ENCODE results near the gene PCSK4.

The PCSK4 gene

DNA sequence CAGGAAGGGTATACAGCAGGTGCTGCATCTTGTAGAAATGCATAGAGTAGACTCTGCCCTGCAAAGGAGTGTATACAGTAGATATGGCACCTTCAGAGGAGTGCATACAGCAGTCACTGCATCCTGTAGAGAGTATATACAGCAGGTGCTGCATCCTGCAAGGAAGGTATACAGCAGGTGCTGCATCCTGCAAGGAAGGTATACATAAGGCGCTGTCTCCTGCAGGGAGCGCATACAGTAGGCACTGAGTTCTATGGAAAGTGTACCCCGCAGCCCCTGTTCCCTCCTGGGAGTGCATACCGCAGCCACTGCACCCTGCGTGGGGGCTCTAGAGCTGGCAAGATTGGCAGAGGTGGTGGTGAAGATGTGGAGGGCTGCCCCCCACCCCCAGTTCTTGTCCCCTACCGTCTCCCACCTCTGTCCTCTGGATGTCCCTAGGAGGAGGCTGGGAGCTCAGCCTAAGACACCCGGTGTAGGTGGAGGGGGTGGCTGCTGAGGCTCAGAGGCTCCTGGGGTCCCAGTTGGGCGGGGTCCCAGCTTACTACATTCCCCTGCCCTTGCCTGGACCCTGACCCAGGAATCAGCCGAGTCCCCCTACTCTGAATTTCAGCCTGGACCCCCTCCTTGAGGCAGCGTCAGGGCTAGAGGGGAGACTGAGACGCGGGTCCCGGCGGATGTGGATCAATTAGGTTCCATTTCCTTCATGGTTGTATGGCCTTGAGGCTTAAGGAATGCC, 25.0 kb upstream of the PCSK4 start:
- ATAC-seq = no peak
- TF ChIP-seq GLIS3 (CRISPR knock-in tag; IDR thresholded peaks at IDR 0.05) = no peak
- TF ChIP-seq ZNF70 (CRISPR knock-in tag; IDR thresholded peaks at IDR 0.05) = no peak
- no peak for TF ChIP-seq ARNTL (CRISPR knock-in tag; IDR thresholded peaks at IDR 0.05; ENCODE audit: borderline replicate concordance, low read depth)
- TF ChIP-seq, protein P1, sequence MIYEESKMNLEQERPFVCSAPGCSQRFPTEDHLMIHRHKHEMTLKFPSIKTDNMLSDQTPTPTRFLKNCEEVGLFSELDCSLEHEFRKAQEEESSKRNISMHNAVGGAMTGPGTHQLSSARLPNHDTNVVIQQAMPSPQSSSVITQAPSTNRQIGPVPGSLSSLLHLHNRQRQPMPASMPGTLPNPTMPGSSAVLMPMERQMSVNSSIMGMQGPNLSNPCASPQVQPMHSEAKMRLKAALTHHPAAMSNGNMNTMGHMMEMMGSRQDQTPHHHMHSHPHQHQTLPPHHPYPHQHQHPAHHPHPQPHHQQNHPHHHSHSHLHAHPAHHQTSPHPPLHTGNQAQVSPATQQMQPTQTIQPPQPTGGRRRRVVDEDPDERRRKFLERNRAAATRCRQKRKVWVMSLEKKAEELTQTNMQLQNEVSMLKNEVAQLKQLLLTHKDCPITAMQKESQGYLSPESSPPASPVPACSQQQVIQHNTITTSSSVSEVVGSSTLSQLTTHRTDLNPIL (CRISPR knock-in tag; IDR thresholded peaks at IDR 0.05; ENCODE audit: low read depth) = no peak
- TF ChIP-seq RARB (CRISPR knock-in tag; IDR thresholded peaks at IDR 0.05) = no peak
- TF ChIP-seq, protein P2, sequence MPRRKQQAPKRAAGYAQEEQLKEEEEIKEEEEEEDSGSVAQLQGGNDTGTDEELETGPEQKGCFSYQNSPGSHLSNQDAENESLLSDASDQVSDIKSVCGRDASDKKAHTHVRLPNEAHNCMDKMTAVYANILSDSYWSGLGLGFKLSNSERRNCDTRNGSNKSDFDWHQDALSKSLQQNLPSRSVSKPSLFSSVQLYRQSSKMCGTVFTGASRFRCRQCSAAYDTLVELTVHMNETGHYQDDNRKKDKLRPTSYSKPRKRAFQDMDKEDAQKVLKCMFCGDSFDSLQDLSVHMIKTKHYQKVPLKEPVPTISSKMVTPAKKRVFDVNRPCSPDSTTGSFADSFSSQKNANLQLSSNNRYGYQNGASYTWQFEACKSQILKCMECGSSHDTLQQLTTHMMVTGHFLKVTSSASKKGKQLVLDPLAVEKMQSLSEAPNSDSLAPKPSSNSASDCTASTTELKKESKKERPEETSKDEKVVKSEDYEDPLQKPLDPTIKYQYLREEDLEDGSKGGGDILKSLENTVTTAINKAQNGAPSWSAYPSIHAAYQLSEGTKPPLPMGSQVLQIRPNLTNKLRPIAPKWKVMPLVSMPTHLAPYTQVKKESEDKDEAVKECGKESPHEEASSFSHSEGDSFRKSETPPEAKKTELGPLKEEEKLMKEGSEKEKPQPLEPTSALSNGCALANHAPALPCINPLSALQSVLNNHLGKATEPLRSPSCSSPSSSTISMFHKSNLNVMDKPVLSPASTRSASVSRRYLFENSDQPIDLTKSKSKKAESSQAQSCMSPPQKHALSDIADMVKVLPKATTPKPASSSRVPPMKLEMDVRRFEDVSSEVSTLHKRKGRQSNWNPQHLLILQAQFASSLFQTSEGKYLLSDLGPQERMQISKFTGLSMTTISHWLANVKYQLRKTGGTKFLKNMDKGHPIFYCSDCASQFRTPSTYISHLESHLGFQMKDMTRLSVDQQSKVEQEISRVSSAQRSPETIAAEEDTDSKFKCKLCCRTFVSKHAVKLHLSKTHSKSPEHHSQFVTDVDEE (CRISPR knock-in tag; IDR thresholded peaks at IDR 0.05) = no peak
- no peak for TF ChIP-seq ZFP30 (CRISPR knock-in tag; IDR thresholded peaks at IDR 0.05)
- TF ChIP-seq ZFP3 (CRISPR knock-in tag; IDR thresholded peaks at IDR 0.05) = no peak
- no peak for TF ChIP-seq CSDC2 (CRISPR knock-in tag; IDR thresholded peaks at IDR 0.05)
- no peak for TF ChIP-seq ZC3H10 (CRISPR knock-in tag; IDR thresholded peaks at IDR 0.05)
- no peak for TF ChIP-seq ISL1 (CRISPR knock-in tag; IDR thresholded peaks at IDR 0.05)
- no peak for TF ChIP-seq OSR1 (CRISPR knock-in tag; IDR thresholded peaks at IDR 0.05)
- TF ChIP-seq TCF4 (CRISPR knock-in tag; IDR thresholded peaks at IDR 0.05; ENCODE audit: borderline replicate concordance) = no peak
- TF ChIP-seq ZNF8 (CRISPR knock-in tag; IDR thresholded peaks at IDR 0.05) = no peak
- no peak for TF ChIP-seq SNAI2 (CRISPR knock-in tag; IDR thresholded peaks at IDR 0.05)

DNA sequence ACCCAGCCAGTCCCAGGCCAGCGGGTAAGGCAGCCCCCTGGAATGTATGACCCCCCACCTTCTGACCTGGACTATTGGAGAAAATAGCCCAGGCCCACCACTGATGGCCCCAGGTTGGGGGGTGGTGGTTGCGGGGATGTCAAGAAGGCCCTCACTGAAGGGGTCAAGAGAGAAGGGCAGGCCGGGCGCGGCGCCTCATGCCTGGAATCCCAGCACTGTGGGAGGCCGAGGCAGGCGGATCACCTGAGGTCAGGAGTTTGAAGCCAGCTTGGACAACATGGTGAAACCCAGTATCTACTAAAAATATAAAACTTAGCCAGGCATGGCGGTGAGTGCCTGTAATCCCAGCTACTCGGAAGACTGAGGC, 24.1 kb upstream of the PCSK4 start:
- no peak for ATAC-seq
- no peak for TF ChIP-seq ARNTL (CRISPR knock-in tag; IDR thresholded peaks at IDR 0.05; ENCODE audit: borderline replicate concordance, low read depth)
- TF ChIP-seq TOX (CRISPR knock-in tag; IDR thresholded peaks at IDR 0.05; ENCODE audit: borderline replicate concordance) = no peak
- no peak for TF ChIP-seq RARB (CRISPR knock-in tag; IDR thresholded peaks at IDR 0.05)
- no peak for TF ChIP-seq ZFP3 (CRISPR knock-in tag; IDR thresholded peaks at IDR 0.05)
- TF ChIP-seq, protein P2 (CRISPR knock-in tag; IDR thresholded peaks at IDR 0.05) = no peak
- TF ChIP-seq BACH2 (CRISPR knock-in tag; IDR thresholded peaks at IDR 0.05; ENCODE audit: borderline replicate concordance) = no peak
- no peak for TF ChIP-seq TCF4 (CRISPR knock-in tag; IDR thresholded peaks at IDR 0.05; ENCODE audit: borderline replicate concordance)
- TF ChIP-seq ISL1 (CRISPR knock-in tag; IDR thresholded peaks at IDR 0.05) = no peak
- no peak for TF ChIP-seq GLIS3 (CRISPR knock-in tag; IDR thresholded peaks at IDR 0.05)
- no peak for TF ChIP-seq ZFP30 (CRISPR knock-in tag; IDR thresholded peaks at IDR 0.05)
- no peak for TF ChIP-seq ZNF8 (CRISPR knock-in tag; IDR thresholded peaks at IDR 0.05)
- TF ChIP-seq, protein P3, sequence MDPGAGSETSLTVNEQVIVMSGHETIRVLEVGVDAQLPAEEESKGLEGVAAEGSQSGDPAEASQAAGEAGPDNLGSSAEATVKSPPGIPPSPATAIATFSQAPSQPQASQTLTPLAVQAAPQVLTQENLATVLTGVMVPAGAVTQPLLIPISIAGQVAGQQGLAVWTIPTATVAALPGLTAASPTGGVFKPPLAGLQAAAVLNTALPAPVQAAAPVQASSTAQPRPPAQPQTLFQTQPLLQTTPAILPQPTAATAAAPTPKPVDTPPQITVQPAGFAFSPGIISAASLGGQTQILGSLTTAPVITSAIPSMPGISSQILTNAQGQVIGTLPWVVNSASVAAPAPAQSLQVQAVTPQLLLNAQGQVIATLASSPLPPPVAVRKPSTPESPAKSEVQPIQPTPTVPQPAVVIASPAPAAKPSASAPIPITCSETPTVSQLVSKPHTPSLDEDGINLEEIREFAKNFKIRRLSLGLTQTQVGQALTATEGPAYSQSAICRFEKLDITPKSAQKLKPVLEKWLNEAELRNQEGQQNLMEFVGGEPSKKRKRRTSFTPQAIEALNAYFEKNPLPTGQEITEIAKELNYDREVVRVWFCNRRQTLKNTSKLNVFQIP (CRISPR knock-in tag; IDR thresholded peaks at IDR 0.05; ENCODE audit: borderline replicate concordance, low read depth) = no peak
- no peak for TF ChIP-seq SNAI2 (CRISPR knock-in tag; IDR thresholded peaks at IDR 0.05)
- TF ChIP-seq ZNF565 (CRISPR knock-in tag; conservative IDR thresholded peaks at IDR 0.05; ENCODE audit: low read depth) = no peak
- no peak for TF ChIP-seq ZC3H10 (CRISPR knock-in tag; IDR thresholded peaks at IDR 0.05)
- TF ChIP-seq, protein P4, sequence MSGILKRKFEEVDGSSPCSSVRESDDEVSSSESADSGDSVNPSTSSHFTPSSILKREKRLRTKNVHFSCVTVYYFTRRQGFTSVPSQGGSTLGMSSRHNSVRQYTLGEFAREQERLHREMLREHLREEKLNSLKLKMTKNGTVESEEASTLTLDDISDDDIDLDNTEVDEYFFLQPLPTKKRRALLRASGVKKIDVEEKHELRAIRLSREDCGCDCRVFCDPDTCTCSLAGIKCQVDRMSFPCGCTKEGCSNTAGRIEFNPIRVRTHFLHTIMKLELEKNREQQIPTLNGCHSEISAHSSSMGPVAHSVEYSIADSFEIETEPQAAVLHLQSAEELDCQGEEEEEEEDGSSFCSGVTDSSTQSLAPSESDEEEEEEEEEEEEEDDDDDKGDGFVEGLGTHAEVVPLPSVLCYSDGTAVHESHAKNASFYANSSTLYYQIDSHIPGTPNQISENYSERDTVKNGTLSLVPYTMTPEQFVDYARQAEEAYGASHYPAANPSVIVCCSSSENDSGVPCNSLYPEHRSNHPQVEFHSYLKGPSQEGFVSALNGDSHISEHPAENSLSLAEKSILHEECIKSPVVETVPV (CRISPR knock-in tag; IDR thresholded peaks at IDR 0.05) = no peak
- no peak for TF ChIP-seq ZNF70 (CRISPR knock-in tag; IDR thresholded peaks at IDR 0.05)

Data from SK-N-SH treated with all-trans-retinoic acid at 6 μM for 48 hours (cell line).